Motor neuron (in vitro differentiated cells): ENCODE measurements around the gene SMIM43. TPM values are rescaled to one million over a fixed set of nuclear protein-coding genes. Genes with fewer than 3 reads are reported as not detected.
"Not testable (repeated sequence)": the region's sequence is repeated elsewhere in the genome, so short reads cannot be mapped to it uniquely, and the experiment has no call there.

Source experiments
- ATAC-seq, 8 experiments: fragments of 200-7000 bp; cut with Tn5 transposase; replicated peaks in 6 of 8; 2 replicates each; pipeline ENCODE4 v1.8.0; 2021; ENCODE audit warnings: mild to moderate bottlenecking in 8 of 8, moderate library complexity in 8 of 8
- H3K27ac ChIP-seq, 2 donors: fragments of 250-450 bp; sonication (Bioruptor Pico); 2 replicates each; pipeline ENCODE4 v1.9.0; 2021; ENCODE audit warnings: antibody characterized with exemption in 2 of 2, mild to moderate bottlenecking in 2 of 2, moderate library complexity in 1 of 2
- H3K4me1 ChIP-seq, 2 donors: fragments of 250-450 bp; sonication (Bioruptor Pico); replicated peaks in 1 of 2; 2 replicates each; pipeline ENCODE4 v1.6.1; 2021; ENCODE audit warnings: antibody characterized with exemption in 2 of 2, mild to moderate bottlenecking in 2 of 2, moderate library complexity in 1 of 2
- H3K4me3 ChIP-seq, 5 donors: fragments of 250-450 bp; sonication (Bioruptor Pico); 2 replicates each; pipeline ENCODE4 v1.9.0; 2021; ENCODE audit warnings: antibody characterized with exemption in 5 of 5, mild to moderate bottlenecking in 5 of 5, moderate library complexity in 4 of 5
- WGBS, 10 experiments: fragments of 450-650 bp; shearing (Covaris generic); methylation state at CpG; one replicate each; pipeline ENCODE4 v1.0.0; 2022; 5-methylcytosine and 5-hydroxymethylcytosine counted together
- in situ Hi-C, 9 experiments: fragments of 400-800 bp; cut with MboI; loops; one replicate each; pipeline ENCODE4 v1.15.0; 2021; ENCODE audit warnings: low sequenced_read_pairs in 9 of 9, low pct_unique_long_range_greater_than_20kb in 2 of 9; ENCODE audit not compliant: unreplicated experiment in 9 of 9
- total RNA-seq, 8 experiments: library from RNA; unstranded; fragments of 300-600 nt; gene quantifications; 2 replicates each; pipeline versions ENCODE4 v1.2.3 to v1.2.4, GENCODE V29; 2022

The SMIM43 gene
- total RNA-seq, 8 experiments from 2014 or later, result 0.27 to 1.8 (median 0.84) TPM; not detected in 4

DNA sequence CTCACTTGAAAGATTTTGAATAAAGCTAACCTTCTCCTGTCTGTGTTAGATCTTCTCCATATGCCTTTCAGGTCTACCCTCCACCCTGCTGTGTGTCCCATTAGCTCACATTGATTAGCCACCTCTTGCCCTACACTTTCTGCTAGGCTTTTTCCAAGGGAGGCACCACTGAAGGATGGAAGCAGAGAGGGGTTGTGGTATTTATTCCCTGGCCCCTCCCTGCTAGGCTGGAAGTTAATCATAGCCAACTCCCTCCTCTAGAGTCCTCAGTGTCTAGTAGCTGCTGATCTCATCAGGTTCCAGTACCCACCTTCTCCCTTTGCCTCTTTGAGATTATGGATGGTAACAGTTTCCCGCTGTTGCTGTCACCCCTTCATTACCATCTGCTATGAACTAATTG is 8.9 kb upstream of the SMIM43 start:
- Histone ChIP-seq H3K4me3 (no peak overlapping the region), H3K27ac (no peak overlapping the region), H3K4me1 (peaks cover 0 to 3% of the 10 kb centered on the region in 2 donors)
- ATAC-seq, result peak in 2 of 8 experiments; percentile 83 to 94
- WGBS, 10 experiments, result 57 to 100% (median 100%) methylated on average over 1 of the region's 1 CpG; no CpG with 5 or more reads in 7 of the 10 experiments
- in situ Hi-C loops, result no loop called here

DNA sequence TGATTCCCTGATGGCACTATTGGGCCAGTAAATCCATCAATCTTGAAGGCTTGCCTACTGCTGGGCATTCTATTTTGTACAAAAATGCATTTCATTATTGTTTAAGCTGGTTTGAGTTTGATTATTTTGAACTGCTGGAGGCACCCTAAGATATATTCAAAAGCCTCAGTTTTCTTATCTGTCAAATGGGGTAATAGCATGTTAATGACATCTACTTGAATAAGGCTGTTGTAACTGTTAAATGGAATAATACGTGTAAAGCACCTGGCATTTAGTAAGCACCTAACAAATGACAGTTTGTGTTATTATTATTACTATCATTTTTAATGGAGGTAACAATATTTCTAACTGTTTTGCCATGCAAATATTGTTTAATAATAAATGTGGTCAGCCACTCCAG is 6.9 kb upstream of the SMIM43 start:
- WGBS, 10 experiments, result 50 to 100% (median 83%) methylated on average over 1 of the region's 1 CpG; no CpG with 5 or more reads in 6 of the 10 experiments
- in situ Hi-C loops, result no loop called here
- no peaks in the 10 kb centered on the region for H3K4me1 ChIP-seq
- H3K4me3 ChIP-seq, result no peak overlapping the region
- no peak for ATAC-seq
- H3K27ac ChIP-seq, result no peak overlapping the region

DNA sequence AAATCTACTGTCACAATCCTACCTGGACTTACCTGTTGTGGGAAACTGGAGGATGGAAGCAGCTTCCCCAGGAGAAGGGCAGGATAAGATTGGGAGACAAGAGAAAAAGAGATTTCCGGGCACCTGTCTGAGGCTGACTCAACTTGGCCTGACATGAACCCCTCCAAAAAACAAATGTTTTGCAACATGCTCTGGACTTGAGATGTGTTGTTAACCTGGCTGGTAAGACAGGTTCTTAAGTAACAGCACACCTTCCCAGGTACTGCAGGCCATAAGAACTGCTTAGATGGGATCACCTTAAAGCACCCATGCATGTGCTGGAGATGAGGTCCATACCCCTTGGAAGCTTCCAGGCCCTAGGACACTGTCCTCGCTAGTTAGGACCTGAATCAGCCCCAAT is 4.4 kb upstream of the SMIM43 start:
- H3K4me1 ChIP-seq, result peaks cover 0 to 2% of the 10 kb centered on the region in 2 donors
- no peak overlapping the region for H3K4me3 ChIP-seq
- 60 to 100% (median 89%) methylated on average over 1 of the region's 2 CpGs; no CpG with 5 or more reads in 5 of the 10 experiments for WGBS, 10 experiments
- no peak overlapping the region for H3K27ac ChIP-seq
- in situ Hi-C loops, result no loop called here
- ATAC-seq, result no peak

DNA sequence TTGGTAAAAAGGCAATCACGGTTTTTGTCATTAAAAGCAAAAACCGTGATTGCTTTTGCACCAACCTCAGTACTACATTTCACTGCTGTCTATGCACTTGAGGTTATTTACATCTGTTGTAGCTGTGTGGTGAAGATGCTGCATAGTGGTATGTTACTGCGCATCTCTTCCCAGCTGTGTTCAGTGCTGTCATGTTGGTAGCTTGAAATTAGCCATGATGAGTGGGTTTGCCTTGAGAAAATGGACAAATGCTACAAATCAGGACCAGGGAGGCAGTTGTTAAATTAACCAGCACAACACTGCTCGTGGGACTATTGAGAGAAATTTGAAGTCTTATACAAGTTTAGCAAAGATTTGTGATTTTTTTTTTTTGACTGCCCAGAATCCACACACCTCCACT is 2.2 kb upstream of the SMIM43 start:
- H3K27ac ChIP-seq, result no peak overlapping the region
- in situ Hi-C loops, result no loop called here
- no peak for ATAC-seq
- 38 to 100% (median 92%) methylated on average over 1 to 4 of the region's 4 CpGs; no CpG with 5 or more reads in 2 of the 10 experiments for WGBS, 10 experiments
- peaks cover 0 to 3% of the 10 kb centered on the region in 2 donors for H3K4me1 ChIP-seq
- H3K4me3 ChIP-seq, result no peak overlapping the region

DNA sequence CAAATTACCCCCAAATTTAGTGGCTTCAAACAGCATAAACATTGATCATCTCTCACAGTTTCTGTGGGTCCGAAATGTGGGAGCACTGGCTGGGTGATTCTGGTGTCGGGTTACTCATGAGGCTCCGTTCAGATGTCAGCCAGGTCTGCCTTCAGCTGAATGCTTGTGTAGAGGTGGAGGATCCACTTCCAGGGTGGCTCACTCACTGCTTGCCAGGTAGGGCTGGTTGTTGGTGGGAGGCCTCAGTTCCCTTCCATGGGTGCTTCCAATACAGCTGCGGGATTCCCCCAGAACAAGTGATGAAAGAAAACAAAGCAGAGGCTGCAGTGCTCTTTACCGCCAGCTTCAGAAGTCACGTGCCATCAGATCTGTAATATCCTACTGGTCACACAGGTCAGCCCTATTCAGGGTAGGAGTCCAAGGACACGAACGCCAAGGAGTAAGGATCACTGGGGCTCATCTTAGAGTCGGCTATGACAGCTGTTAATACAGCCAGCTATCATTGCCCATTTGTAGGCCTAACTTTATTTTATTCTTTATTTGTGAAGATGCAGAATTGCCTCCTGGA is 1.1 kb upstream of the SMIM43 start:
- 75 to 100% (median 85%) methylated on average over 1 to 7 of the region's 9 CpGs; no CpG with 5 or more reads in 2 of the 10 experiments for WGBS, 10 experiments
- no peak overlapping the region for H3K4me3 ChIP-seq
- in situ Hi-C loops, result no loop called here
- H3K4me1 ChIP-seq, result peaks cover 0 to 3% of the 10 kb centered on the region in 2 donors
- H3K27ac ChIP-seq, result no peak overlapping the region
- no peak for ATAC-seq

DNA sequence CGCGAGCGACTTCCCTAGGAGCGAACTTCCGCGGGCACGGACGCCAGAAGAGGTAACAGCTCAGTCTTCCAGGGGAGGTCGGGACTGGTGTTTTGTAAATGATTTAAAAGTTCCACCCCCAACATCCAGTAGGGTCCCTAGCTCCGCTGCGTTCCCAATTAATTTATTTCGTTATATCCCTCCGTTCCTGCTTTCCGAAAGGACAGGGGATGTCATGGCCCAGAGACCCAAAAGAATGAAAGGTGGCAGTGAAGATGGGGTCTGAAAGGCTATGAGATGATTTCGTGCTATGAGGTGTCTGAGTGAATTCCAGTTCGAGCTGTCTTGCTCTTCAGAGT is 373 bp upstream of the SMIM43 start:
- no peak overlapping the region for H3K27ac ChIP-seq
- in situ Hi-C loops, result no loop called here
- peak overlapping the region; percentile 33 to 52 (median 43) for H3K4me3 ChIP-seq
- no peak for ATAC-seq
- H3K4me1 ChIP-seq, result peaks cover 0 to 3% of the 10 kb centered on the region in 2 donors
- WGBS, 10 experiments, result 17 to 61% (median 31%) methylated on average over 1 to 12 of the region's 16 CpGs; no CpG with 5 or more reads in 1 of the 10 experiments

DNA sequence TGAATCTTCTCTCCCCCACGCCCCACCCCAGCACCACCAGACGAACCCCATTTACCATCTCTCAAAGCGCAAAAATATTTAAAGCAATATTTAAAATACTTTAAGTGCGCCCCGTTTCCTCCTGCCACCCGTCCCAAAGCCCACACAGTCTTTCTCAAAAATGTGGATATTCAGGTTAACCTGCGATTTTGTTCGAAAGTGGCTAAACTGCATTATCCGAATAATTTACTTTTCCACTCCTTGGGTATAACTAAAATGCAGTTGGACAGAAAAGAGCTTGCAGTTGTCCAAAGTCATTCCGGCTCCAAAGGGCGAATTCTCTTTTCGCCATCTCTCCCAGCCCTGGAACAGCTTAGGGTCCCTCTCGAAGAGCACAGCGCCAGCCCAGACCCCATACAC is 662 bp downstream of the SMIM43 start:
- H3K4me1 ChIP-seq, result peaks cover 0 to 3% of the 10 kb centered on the region in 2 donors
- in situ Hi-C loops, result no loop called here
- peak overlapping the region; percentile 33 to 52 (median 43) for H3K4me3 ChIP-seq
- WGBS, 10 experiments, result 0 to 40% (median 26%) methylated on average over 1 to 11 of the region's 14 CpGs; no CpG with 5 or more reads in 2 of the 10 experiments
- no peak overlapping the region for H3K27ac ChIP-seq
- ATAC-seq, result no peak

DNA sequence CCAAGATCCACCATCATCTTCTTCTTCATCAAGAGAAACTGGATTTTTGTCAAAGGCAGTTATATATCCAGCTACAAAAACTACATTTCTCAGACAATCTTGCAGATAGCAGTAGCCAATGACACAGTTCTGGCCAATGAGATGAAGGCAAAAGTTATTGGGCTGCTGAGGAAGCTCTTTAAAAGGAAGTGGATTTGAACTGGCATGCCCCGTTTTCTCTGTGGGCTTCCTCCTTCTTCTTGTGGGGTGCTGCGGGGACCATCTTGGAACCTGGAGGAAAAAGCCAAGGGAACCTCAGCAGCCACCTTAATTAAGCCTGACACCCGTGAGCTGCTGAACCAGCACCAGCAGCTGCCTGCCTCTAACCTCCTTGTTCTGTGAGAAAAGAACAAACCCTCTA is 4.8 kb downstream of the SMIM43 start:
- Histone ChIP-seq H3K4me1 (peaks cover 0 to 3% of the 10 kb centered on the region in 2 donors), H3K4me3 (no peak overlapping the region), H3K27ac (no peak overlapping the region)
- no peak for ATAC-seq
- in situ Hi-C loops, result no loop called here
- WGBS, 10 experiments, result 75 to 100% (median 90%) methylated on average over 1 to 3 of the region's 3 CpGs; no CpG with 5 or more reads in 5 of the 10 experiments

DNA sequence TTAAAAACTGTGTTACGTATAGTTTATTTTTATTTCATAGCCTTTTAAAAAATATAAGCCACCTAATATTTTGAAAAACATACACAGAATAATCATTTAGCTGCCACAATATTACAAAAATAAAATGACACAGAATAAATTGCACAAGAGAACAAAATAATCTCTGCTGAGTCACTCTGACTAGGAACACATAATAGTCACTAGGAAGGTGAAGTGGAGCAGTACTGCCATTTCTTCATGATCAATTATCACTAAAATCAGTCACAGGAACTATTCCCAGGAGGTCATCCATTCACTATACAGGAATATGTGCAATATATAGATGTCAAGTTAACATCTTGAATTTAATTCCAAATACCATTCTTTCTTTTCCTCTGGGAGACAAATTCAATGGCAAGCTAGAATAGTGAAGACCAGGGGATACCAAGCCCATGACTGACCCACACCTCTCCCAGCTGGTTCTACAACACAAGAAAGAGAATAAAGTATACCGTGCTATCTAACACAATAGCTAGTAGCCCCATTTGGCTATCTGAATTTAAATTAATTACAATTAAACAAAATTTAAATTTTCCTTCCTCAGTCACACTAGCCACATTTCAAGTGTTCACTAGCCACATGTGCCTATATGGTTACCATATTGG is 5.9 kb downstream of the SMIM43 start:
- peak in 4 of 8 experiments; percentile 16 to 86 (median 74) for ATAC-seq
- 68 to 100% (median 91%) methylated on average over 1 to 2 of the region's 2 CpGs for WGBS, 10 experiments

DNA sequence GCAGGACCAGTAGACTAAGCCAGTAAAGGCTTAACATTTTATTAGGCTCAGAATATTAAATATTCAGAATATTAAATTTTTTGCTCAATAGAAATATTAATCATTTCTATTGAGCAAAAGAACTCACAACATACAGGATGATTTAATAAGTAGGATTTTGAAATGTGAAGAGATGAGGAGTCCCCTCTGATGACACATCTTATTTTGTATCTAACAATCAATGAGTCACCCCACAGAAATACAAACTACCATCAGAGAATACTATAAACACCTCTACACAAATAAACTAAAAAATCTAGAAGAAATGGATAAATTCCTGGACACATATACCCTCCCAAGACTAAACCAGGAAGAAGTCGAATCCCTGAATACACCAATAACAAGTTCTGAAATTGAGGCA is 12.8 kb downstream of the SMIM43 start:
- WGBS, 10 experiments, result 78 to 100% (median 88%) methylated on average over 1 of the region's 1 CpG; no CpG with 5 or more reads in 4 of the 10 experiments
- H3K27ac ChIP-seq, H3K4me1 ChIP-seq, ATAC-seq, H3K4me3 ChIP-seq, in situ Hi-C loops: not testable (repeated sequence)

More for the DNA sequence above, 5.9 kb downstream of the SMIM43 start:
- Histone ChIP-seq H3K4me1 (no peaks in the 10 kb centered on the region), H3K27ac (no peak overlapping the region), H3K4me3 (no peak overlapping the region)
- in situ Hi-C loops, result no loop called here

DNA sequence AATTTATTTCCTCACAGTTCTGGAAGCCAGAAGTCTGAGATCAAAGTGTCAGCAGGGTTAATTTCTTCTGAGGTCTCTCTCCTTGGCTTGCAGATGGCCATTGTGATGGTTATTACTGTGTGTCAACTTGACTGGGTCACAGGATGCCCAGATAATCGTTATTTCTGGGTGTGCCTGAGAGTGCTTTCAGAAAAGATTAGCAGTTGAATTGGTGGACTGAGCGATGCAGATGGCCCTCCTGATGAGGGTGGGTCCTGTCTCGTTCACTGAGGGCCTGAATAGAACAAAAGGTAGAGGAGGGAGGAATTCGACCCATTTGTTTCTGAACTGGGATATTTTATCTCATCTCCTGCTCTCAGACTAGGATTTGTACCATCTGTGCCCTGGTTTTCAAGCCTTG is 15.7 kb downstream of the SMIM43 start:
- 0 to 36% (median 0%) methylated on average over 1 to 3 of the region's 4 CpGs; no CpG with 5 or more reads in 3 of the 10 experiments for WGBS, 10 experiments
- in situ Hi-C loops, result loop anchor here in 1 of 9 experiments (25.0 kb wide), 1 partner anchor 287 kb away; no protein-coding TSS in a partner anchor
- ATAC-seq, result peak in 3 of 8 experiments; percentile 92 to 99 (median 97)

DNA sequence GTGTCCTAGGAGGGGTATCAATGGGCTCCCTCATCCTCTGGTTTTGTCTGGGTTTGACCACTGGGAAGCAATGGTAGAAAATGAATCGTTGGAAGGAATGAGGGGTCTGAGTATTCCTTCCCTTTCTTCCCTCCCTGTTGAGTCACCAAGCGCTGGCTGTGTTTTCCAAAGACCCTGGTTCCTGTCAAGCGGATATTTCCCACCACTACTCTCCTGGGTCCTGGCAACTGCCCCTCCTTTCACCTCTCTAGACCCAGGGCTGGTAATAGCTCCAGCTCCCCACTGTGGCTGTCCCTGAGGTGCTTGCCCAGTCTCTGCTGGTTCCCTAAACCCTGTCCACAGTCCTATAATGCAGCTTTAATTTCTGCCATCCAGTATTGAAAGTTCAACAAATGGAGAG is 22.2 kb downstream of the SMIM43 start:
- WGBS, 10 experiments, result 47 to 100% (median 72%) methylated on average over 1 to 3 of the region's 3 CpGs; no CpG with 5 or more reads in 6 of the 10 experiments
- no peak overlapping the region for H3K4me3 ChIP-seq
- no peak for ATAC-seq
- in situ Hi-C loops, result loop anchor here in 1 of 9 experiments (25.0 kb wide), 1 partner anchor 280 kb away; no protein-coding TSS in a partner anchor
- H3K4me1 ChIP-seq, result no peaks in the 10 kb centered on the region
- H3K27ac ChIP-seq, result no peak overlapping the region

More for the DNA sequence above, 15.7 kb downstream of the SMIM43 start:
- Histone ChIP-seq H3K4me1 (no peaks in the 10 kb centered on the region), H3K4me3 (no peak overlapping the region), H3K27ac (no peak overlapping the region)

DNA sequence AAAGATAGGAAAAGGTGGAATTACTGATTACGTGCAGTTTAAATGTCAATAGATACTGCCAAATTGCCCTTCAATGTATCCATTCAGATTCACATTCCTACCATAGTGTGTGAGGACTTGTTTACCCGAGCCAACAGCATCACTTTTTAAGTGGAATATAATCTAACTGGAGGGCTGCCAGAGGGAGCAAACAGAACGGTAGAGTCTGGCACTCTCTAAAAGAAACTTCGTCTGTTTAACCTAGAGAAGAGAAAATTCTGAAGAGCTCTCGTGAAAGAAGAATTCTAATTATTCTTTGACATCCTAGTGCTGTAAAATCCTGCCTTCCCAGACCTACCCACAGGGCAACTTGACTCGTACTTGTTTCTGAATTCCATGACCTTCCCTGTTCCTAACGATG is 23.2 kb downstream of the SMIM43 start:
- WGBS, 10 experiments, result 31 to 93% (median 50%) methylated on average over 2 to 7 of the region's 7 CpGs

More for the DNA sequence above, 23.2 kb downstream of the SMIM43 start:
- H3K27ac ChIP-seq, result no peak overlapping the region
- in situ Hi-C loops, result loop anchor here in 1 of 9 experiments (25.0 kb wide), 1 partner anchor 279 kb away; no protein-coding TSS in a partner anchor
- peak in 3 of 8 experiments; percentile 10 to 94 (median 10) for ATAC-seq
- no peak overlapping the region for H3K4me3 ChIP-seq
- H3K4me1 ChIP-seq, result no peaks in the 10 kb centered on the region
